ENCODE results near the gene TMEM205.
"Not testable (repeated sequence)": the region's sequence is repeated elsewhere in the genome, so short reads cannot be mapped to it uniquely, and the experiment has no call there.

The TMEM205 gene

GRCh38 chr19:11346104-11346940, at the start of gene TMEM205, which contains the start of gene CCDC159:
TMEM205 (minus strand) TSS chr19:11346268; CDS start chr19:11345619, 649 bp downstream.
CCDC159 (plus strand) TSS chr19:11346519; CDS start chr19:11346607, 88 bp downstream.
- peak; percentile 97 for DNase-seq (ENCODE audit: low spot score)

- no peak for DNase-seq (ENCODE audit: low spot score)
Measured at GRCh38 chr19:11390933-11391680, 45.0 kb upstream of the TMEM205 start.

GRCh38 chr19:11390359-11390758, 44.3 kb upstream of the TMEM205 start:
- DNase-seq (ENCODE audit: low spot score), result no peak

- DNase-seq (ENCODE audit: low spot score), result no peak
Measured at GRCh38 chr19:11387162-11388034, 41.3 kb upstream of the TMEM205 start.

GRCh38 chr19:11384778-11385129, 38.7 kb upstream of the TMEM205 start:
- no peak for DNase-seq (ENCODE audit: low spot score)

- no peak for DNase-seq (ENCODE audit: low spot score)
Measured at GRCh38 chr19:11383706-11384048, 37.6 kb upstream of the TMEM205 start.

GRCh38 chr19:11382898-11383705, 37.0 kb upstream of the TMEM205 start:
- peak; percentile 88 for DNase-seq (ENCODE audit: low spot score)

- peak; percentile 96 for DNase-seq (ENCODE audit: low spot score)
Measured at GRCh38 chr19:11380653-11381537, 34.8 kb upstream of the TMEM205 start.

- no peak for DNase-seq (ENCODE audit: low spot score)
Measured at GRCh38 chr19:11379857-11380350, 33.8 kb upstream of the TMEM205 start.

- DNase-seq (ENCODE audit: low spot score), result not testable (repeated sequence)
Measured at GRCh38 chr19:11379269-11379845, 33.3 kb upstream of the TMEM205 start.

GRCh38 chr19:11378319-11379189, 32.5 kb upstream of the TMEM205 start:
- peak; percentile 54 for DNase-seq (ENCODE audit: low spot score)

GRCh38 chr19:11377756-11378155, 31.7 kb upstream of the TMEM205 start:
- no peak for DNase-seq (ENCODE audit: low spot score)

- peak; percentile 63 for DNase-seq (ENCODE audit: low spot score)
Measured at GRCh38 chr19:11377237-11377636, 31.2 kb upstream of the TMEM205 start.

- no peak for DNase-seq (ENCODE audit: low spot score)
Measured at GRCh38 chr19:11375143-11375948, 29.3 kb upstream of the TMEM205 start.

- DNase-seq (ENCODE audit: low spot score), result peak; percentile 99
Measured at GRCh38 chr19:11374433-11375142, 28.5 kb upstream of the TMEM205 start, which contains the start of gene SWSAP1. SWSAP1 (plus strand) TSS chr19:11374666; CDS start chr19:11374681, 15 bp downstream.

GRCh38 chr19:11373885-11374432, 27.9 kb upstream of the TMEM205 start:
- DNase-seq (ENCODE audit: low spot score), result no peak
